ENCODE data around the gene ZXDC. TPM values are rescaled to one million over a fixed set of nuclear protein-coding genes. Genes with fewer than 3 reads are reported as not detected.

The ZXDC gene
- total and polyA plus RNA-seq, 7 donors, result 10.6 to 39.5 (median 30.3) TPM

- Histone ChIP-seq H3K9me3 (no peaks in the 10 kb centered on the region), H3K4me3 (no peak overlapping the region), H3K27me3 (ENCODE audit: insufficient read depth in 3 of 3, low read length in 2 of 3) (no peaks in the 10 kb centered on the region), H3K36me3 (ENCODE audit: insufficient read depth in 1 of 2, low read depth in 1 of 2) (peaks cover 8 to 92% of the 10 kb centered on the region in 2 donors), H3K27ac (peak overlapping the region; percentile 96), H3K4me1 (peaks cover 66% of the 10 kb centered on the region)
- intact Hi-C loops (cut with DNase I), result no loop called here
- 44 to 62% (median 56%) methylated on average over 7 of the region's 7 CpGs for WGBS, 3 donors
- ATAC-seq (no peak), DNase-seq (peak in 1 of 2 donors; percentile 10)
- TF ChIP-seq CTCF (IDR thresholded peaks at IDR 0.05), result no peak
Observed at GRCh38 chr3:126459111-126459762, 16.5 kb downstream of the ZXDC start.

- H3K27me3 ChIP-seq (ENCODE audit: insufficient read depth in 3 of 3, low read length in 2 of 3), result no peaks in the 10 kb centered on the region
- ATAC-seq (no peak), DNase-seq (peak in 1 of 2 donors; percentile 38)
- WGBS, 3 donors, result 81 to 90% (median 87%) methylated on average over 12 of the region's 12 CpGs
- no peak overlapping the region for H3K27ac ChIP-seq
- no peak overlapping the region for H3K4me3 ChIP-seq
- no peak for TF ChIP-seq CTCF (IDR thresholded peaks at IDR 0.05)
- peaks cover 7 to 91% of the 10 kb centered on the region in 2 donors for H3K36me3 ChIP-seq (ENCODE audit: insufficient read depth in 1 of 2, low read depth in 1 of 2)
- H3K9me3 ChIP-seq, result no peaks in the 10 kb centered on the region
- peaks cover 48% of the 10 kb centered on the region for H3K4me1 ChIP-seq
- intact Hi-C loops (cut with DNase I), result no loop called here
Observed at GRCh38 chr3:126456766-126457388, 18.8 kb downstream of the ZXDC start.

- ATAC-seq, result no peak
- H3K9me3 ChIP-seq, result no peaks in the 10 kb centered on the region
- H3K36me3 ChIP-seq (ENCODE audit: insufficient read depth in 1 of 2, low read depth in 1 of 2), result peaks cover 4 to 91% of the 10 kb centered on the region in 2 donors
- WGBS, 3 donors, result 69 to 96% (median 86%) methylated on average over 4 of the region's 4 CpGs
- H3K4me1 ChIP-seq, result peaks cover 44% of the 10 kb centered on the region
- no peaks in the 10 kb centered on the region for H3K27me3 ChIP-seq (ENCODE audit: insufficient read depth in 3 of 3, low read length in 2 of 3)
- no peak overlapping the region for H3K4me3 ChIP-seq
- DNase-seq, result peak in 1 of 2 donors; percentile 48
- H3K27ac ChIP-seq, result no peak overlapping the region
- intact Hi-C loops (cut with DNase I), result no loop called here
- TF ChIP-seq CTCF (IDR thresholded peaks at IDR 0.05), result no peak
Observed at GRCh38 chr3:126456211-126456610, 19.5 kb downstream of the ZXDC start.

- Histone ChIP-seq H3K27ac (no peak overlapping the region), H3K36me3 (ENCODE audit: insufficient read depth in 1 of 2, low read depth in 1 of 2) (peaks cover 3 to 90% of the 10 kb centered on the region in 2 donors), H3K27me3 (ENCODE audit: insufficient read depth in 3 of 3, low read length in 2 of 3) (no peaks in the 10 kb centered on the region), H3K4me3 (no peak overlapping the region), H3K4me1 (peaks cover 33% of the 10 kb centered on the region), H3K9me3 (no peaks in the 10 kb centered on the region)
- DNase-seq, result no peak
- intact Hi-C loops (cut with DNase I), result no loop called here
- peak in 3 of 4 donors; percentile 55 to 75 (median 68) for ATAC-seq
- 51 to 85% (median 67%) methylated on average over 6 of the region's 6 CpGs for WGBS, 3 donors
- no peak for TF ChIP-seq CTCF (IDR thresholded peaks at IDR 0.05)
Observed at GRCh38 chr3:126454437-126455198, 21.1 kb downstream of the ZXDC start.

Data from psoas muscle (tissue), 8 donors.